Body of pancreas (tissue), 4 donors: ENCODE results near the gene ACP3. TPM values are rescaled to one million over a fixed set of nuclear protein-coding genes. Genes with fewer than 3 reads are reported as not detected.

Experiments
- ATAC-seq: fragments of 150-250 bp; one replicate; pipeline ENCODE4 v1.9.1; 2016
- DNase-seq, 4 donors: peaks; one replicate each; pipeline ENCODE4 v3.0.0-alpha.2; 2019
- H3K27ac ChIP-seq, 4 donors: fragments of 200-600 bp; sonication (generic); 1 replicate in 3 of 4; 2 replicates in 1 of 4; pipeline versions ENCODE4 v1.5.1 to v1.6.1; 2016 to 2019; ENCODE audit warnings: mild to moderate bottlenecking in 1 of 4, mixed read lengths in 1 of 4, moderate library complexity in 1 of 4
- H3K27me3 ChIP-seq, 2 donors: fragments of 200-600 bp; sonication (generic); one replicate each; pipeline ENCODE4 v1.6.0; 2016; ENCODE audit warnings: mild to moderate bottlenecking in 1 of 2
- H3K36me3 ChIP-seq, 2 donors: fragments of 200-600 bp; sonication (generic); replicated peaks in 1 of 2; 2 replicates each; pipeline ENCODE4 v1.5.1; 2016; ENCODE audit warnings: low read depth in 2 of 2; ENCODE audit not compliant: insufficient read depth in 1 of 2
- H3K4me1 ChIP-seq: fragments of 200-600 bp; sonication (generic); one replicate; pipeline ENCODE4 v1.6.0; 2016
- H3K4me3 ChIP-seq, 2 donors: fragments of 200-600 bp; sonication (generic); 1 replicate in 1 of 2; 2 replicates in 1 of 2; pipeline ENCODE4 v1.5.1; 2016 to 2019
- H3K9me3 ChIP-seq, 3 donors: fragments of 200-600 bp; sonication (generic); 1 replicate in 2 of 3; 2 replicates in 1 of 3; pipeline ENCODE4 v1.5.1; 2016
- POLR2A ChIP-seq, 3 donors: fragments of 450-650 bp; IDR thresholded peaks; one replicate each; pipeline ENCODE4 v1.6.1; 2016; ENCODE audit warnings: antibody characterized with exemption in 3 of 3, mild to moderate bottlenecking in 2 of 3
- WGBS, 2 donors: methylation state at CpG; one replicate each; pipeline ENCODE4 v1.1.5; 2017; 5-methylcytosine and 5-hydroxymethylcytosine counted together
- intact Hi-C: fragments of 100-400 bp; cut with DNase I; formaldehyde crosslinking; loops from one replicate; pipeline ENCODE4 v1.15.1; 2023
- total RNA-seq, 2 donors: library from RNA; depleted of rRNA; stranded (reverse); fragments of >200 nt; gene quantifications; one replicate each; pipeline ENCODE4 v1.1.0, GENCODE V29; 2016
- TF ChIP-seq, protein P1 (sequence below), 7 experiments: fragments of 450-650 bp in 4 of 7; fragments of 200-600 bp in 3 of 7; sonication (generic) in 3 of 7; IDR thresholded peaks; one replicate each; pipeline ENCODE4 v1.5.1; 2016 to 2019; ENCODE audit warnings: antibody characterized with exemption in 7 of 7

Gene ACP3
- total RNA-seq, 2 donors from 2014 or later = 0.33 to 1.6 TPM

DNA sequence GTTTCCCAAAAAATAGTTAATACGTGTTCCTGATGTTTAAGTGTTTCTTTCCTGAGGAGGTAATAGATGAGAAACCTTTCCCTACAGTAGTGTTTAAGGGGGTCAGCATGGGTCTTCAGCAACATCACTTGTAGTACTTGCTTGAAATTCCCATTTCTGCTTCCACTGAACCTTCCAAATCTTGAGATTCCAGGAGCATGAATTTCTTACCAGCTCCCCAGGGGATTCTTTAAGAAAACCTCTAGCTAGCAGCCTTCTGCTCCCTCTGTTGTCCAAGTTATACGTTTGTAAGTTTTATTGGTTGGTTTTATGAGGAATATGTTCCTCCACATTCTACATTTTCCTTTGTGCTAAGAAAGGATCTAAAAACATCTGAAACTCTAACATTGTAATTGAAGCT is 38.2 kb upstream of the ACP3 start:
- Histone ChIP-seq H3K9me3 (no peaks in the 10 kb centered on the region), H3K36me3 (no peaks in the 10 kb centered on the region), H3K4me1 (peaks cover 15% of the 10 kb centered on the region), H3K27ac (no peak overlapping the region), H3K4me3 (no peak overlapping the region), H3K27me3 (no peaks in the 10 kb centered on the region)
- DNase-seq (no peak), ATAC-seq (no peak)
- WGBS, 2 donors = 64 to 74% methylated on average over 2 of the region's 2 CpGs
- intact Hi-C loops = no loop called here
- TF ChIP-seq, protein P1, sequence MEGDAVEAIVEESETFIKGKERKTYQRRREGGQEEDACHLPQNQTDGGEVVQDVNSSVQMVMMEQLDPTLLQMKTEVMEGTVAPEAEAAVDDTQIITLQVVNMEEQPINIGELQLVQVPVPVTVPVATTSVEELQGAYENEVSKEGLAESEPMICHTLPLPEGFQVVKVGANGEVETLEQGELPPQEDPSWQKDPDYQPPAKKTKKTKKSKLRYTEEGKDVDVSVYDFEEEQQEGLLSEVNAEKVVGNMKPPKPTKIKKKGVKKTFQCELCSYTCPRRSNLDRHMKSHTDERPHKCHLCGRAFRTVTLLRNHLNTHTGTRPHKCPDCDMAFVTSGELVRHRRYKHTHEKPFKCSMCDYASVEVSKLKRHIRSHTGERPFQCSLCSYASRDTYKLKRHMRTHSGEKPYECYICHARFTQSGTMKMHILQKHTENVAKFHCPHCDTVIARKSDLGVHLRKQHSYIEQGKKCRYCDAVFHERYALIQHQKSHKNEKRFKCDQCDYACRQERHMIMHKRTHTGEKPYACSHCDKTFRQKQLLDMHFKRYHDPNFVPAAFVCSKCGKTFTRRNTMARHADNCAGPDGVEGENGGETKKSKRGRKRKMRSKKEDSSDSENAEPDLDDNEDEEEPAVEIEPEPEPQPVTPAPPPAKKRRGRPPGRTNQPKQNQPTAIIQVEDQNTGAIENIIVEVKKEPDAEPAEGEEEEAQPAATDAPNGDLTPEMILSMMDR (IDR thresholded peaks at IDR 0.05) = no peak
- TF ChIP-seq POLR2A (IDR thresholded peaks at IDR 0.05) = no peak

DNA sequence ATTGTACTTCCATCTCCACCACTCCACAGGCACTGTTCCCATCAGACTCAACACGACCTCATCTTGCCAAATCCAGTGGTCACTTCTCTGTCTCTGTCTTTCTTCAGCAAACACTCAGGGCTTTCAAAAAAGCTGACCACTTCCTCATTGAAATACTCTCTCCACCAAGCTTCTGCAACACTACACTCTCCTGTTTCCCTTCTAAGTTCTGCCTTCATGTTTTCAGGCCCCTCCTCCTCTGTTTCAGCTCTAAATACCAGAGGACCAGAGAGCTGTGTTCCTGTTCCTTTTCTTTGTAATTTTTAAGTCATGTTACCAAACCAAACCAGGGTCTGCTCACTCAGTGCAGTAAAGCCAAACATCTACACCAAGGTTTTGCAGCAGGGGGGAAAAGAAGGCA is 33.8 kb upstream of the ACP3 start:
- H3K9me3 ChIP-seq = no peaks in the 10 kb centered on the region
- ATAC-seq = peak; percentile 31
- peak in 1 of 4 donors; percentile 54 for DNase-seq
- H3K27ac ChIP-seq = peak overlapping the region in 2 of 4 donors; percentile 6 to 48
- no peaks in the 10 kb centered on the region for H3K27me3 ChIP-seq
- H3K4me3 ChIP-seq = no peak overlapping the region
- H3K4me1 ChIP-seq = peaks cover 28% of the 10 kb centered on the region
- intact Hi-C loops = no loop called here
- 53 to 56% methylated on average over 1 of the region's 1 CpG for WGBS, 2 donors
- TF ChIP-seq, protein P1 (IDR thresholded peaks at IDR 0.05) = no peak
- TF ChIP-seq POLR2A (IDR thresholded peaks at IDR 0.05) = peak in 1 of 3 donors; percentile 10
- H3K36me3 ChIP-seq = no peaks in the 10 kb centered on the region

DNA sequence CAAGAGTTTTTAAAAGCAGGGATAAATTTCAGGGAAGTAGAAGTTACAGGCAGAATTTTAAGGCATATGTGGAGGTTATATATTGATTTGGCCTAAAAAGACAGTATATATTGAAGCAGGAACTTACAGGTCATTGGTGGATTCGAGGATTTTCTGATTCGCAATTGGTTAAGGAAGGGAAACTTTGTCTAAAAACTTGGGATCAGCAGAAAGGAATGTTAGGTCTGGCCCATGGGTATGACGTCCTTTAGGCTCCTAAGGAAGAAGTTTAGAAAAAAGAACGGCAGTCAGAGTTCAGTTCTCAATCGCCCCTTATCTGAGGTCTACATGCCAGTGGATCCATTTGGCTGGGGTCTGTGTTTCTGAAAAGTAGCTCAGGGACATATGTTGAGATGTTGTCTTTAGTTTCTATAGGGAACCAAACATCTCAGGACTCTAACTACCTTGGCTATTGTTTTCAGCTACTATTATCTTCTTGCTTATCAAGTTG is 33.2 kb upstream of the ACP3 start:
- DNase-seq = no peak
- H3K4me3 ChIP-seq = no peak overlapping the region
- TF ChIP-seq, protein P1 (IDR thresholded peaks at IDR 0.05) = no peak
- TF ChIP-seq POLR2A (IDR thresholded peaks at IDR 0.05) = no peak
- intact Hi-C loops = no loop called here
- peaks cover 28% of the 10 kb centered on the region for H3K4me1 ChIP-seq
- WGBS, 2 donors = 71 to 83% methylated on average over 5 of the region's 5 CpGs
- no peaks in the 10 kb centered on the region for H3K36me3 ChIP-seq
- no peaks in the 10 kb centered on the region for H3K9me3 ChIP-seq
- ATAC-seq = no peak
- H3K27me3 ChIP-seq = no peaks in the 10 kb centered on the region
- H3K27ac ChIP-seq = peak overlapping the region in 2 of 4 donors; percentile 6 to 48

- ATAC-seq = no peak
- peak in 1 of 4 donors; percentile 10 for DNase-seq
- no peak overlapping the region for H3K4me3 ChIP-seq
These were observed 32.2 kb upstream of the ACP3 start for GRCh38 chr3:132284781-132285619.

More at GRCh38 chr3:132284781-132285619, 32.2 kb upstream of the ACP3 start:
- Histone ChIP-seq H3K27me3 (no peaks in the 10 kb centered on the region), H3K9me3 (no peaks in the 10 kb centered on the region), H3K36me3 (no peaks in the 10 kb centered on the region), H3K4me1 (peaks cover 28% of the 10 kb centered on the region), H3K27ac (peak overlapping the region in 3 of 4 donors; percentile 31 to 60 (median 42))
- WGBS, 2 donors = 74 to 88% methylated on average over 22 to 32 of the region's 32 CpGs
- intact Hi-C loops = no loop called here
- no peak for TF ChIP-seq POLR2A (IDR thresholded peaks at IDR 0.05)
- TF ChIP-seq, protein P1 (IDR thresholded peaks at IDR 0.05) = no peak
